Measurements from ENCODE around the gene TECPR2. TPM values are rescaled to one million over a fixed set of nuclear protein-coding genes. Genes with fewer than 3 reads are reported as not detected.

Gene TECPR2
- total RNA-seq, 2 donors from 2014 or later: 7.0 to 51.4 TPM

- intact Hi-C loops (cut with DNase I): no loop called here
- ATAC-seq: no peak
- Histone ChIP-seq H3K4me1 (peaks cover 6% of the 10 kb centered on the region), H3K36me3 (replicated peaks in 1 of 2; ENCODE audit: insufficient read depth in 1 of 2, low read depth in 2 of 2) (peaks cover 14 to 16% of the 10 kb centered on the region in 2 donors), H3K4me3 (no peak overlapping the region), H3K27ac (no peak overlapping the region), H3K27me3 (no peaks in the 10 kb centered on the region), H3K9me3 (no peaks in the 10 kb centered on the region)
- DNase-seq: no peak
- no peak for TF ChIP-seq POLR2A (IDR thresholded peaks at IDR 0.05)
- TF ChIP-seq CTCF (IDR thresholded peaks at IDR 0.05): no peak
- 80 to 89% methylated on average over 12 to 15 of the region's 15 CpGs for WGBS, 2 donors
Observed at GRCh38 chr14:102442241-102443211, 79.8 kb downstream of the TECPR2 start.

DNA sequence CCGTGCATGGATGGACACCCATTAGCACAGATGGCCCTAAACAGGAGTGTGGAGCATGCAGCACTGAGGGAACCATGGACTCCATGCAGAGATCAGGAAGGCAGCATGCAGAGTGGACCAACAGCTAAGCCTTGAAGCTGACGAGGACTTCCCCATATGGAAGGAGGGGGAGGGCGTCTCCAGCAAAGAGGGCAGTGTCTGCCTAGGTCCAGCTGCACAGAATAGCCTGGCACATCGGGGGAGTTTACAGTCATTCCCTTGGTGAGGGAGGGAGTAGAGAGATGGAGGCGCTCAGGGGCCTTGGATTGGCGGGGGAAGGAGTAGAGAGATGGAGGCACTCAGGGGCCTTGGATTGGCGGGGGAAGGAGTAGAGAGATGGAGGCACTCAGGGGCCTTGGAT lies 82.3 kb downstream of the TECPR2 start:
- DNase-seq: no peak
- TF ChIP-seq CTCF (IDR thresholded peaks at IDR 0.05): no peak
- TF ChIP-seq POLR2A (IDR thresholded peaks at IDR 0.05): no peak
- Histone ChIP-seq H3K27ac (no peak overlapping the region), H3K4me3 (no peak overlapping the region), H3K9me3 (peaks cover 0 to 2% (median 0%) of the 10 kb centered on the region in 3 donors), H3K4me1 (no peaks in the 10 kb centered on the region), H3K27me3 (no peaks in the 10 kb centered on the region), H3K36me3 (replicated peaks in 1 of 2; ENCODE audit: insufficient read depth in 1 of 2, low read depth in 2 of 2) (peaks cover 14 to 16% of the 10 kb centered on the region in 2 donors)
- no peak for ATAC-seq
- 90 to 96% methylated on average over 7 of the region's 7 CpGs for WGBS, 2 donors
- intact Hi-C loops (cut with DNase I): no loop called here

DNA sequence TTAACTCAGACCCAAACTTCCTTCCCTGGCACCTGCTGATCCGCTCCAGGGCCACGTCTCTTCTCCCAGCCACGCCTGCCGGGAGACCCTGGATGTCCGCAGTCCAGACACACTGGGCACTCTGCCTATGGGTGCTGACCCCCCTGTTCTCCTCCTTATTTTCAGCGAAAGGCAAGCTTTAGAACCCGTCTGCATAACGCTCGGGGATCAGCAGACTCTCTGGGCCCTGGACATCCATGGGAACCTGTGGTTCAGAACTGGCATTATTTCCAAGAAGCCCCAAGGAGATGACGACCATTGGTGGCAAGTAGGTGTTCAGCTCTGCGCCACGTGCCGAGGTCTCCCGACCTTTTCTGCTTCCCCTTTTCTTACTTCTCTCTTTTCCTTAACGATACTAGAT lies 82.9 kb downstream of the TECPR2 start:
- H3K4me1 ChIP-seq: no peaks in the 10 kb centered on the region
- intact Hi-C loops (cut with DNase I): no loop called here
- peaks cover 15 to 22% of the 10 kb centered on the region in 2 donors for H3K36me3 ChIP-seq (replicated peaks in 1 of 2; ENCODE audit: insufficient read depth in 1 of 2, low read depth in 2 of 2)
- 92 to 98% methylated on average over 15 of the region's 15 CpGs for WGBS, 2 donors
- no peaks in the 10 kb centered on the region for H3K27me3 ChIP-seq
- TF ChIP-seq POLR2A (IDR thresholded peaks at IDR 0.05) (no peak), CTCF (IDR thresholded peaks at IDR 0.05) (no peak)
- peaks cover 0 to 2% (median 0%) of the 10 kb centered on the region in 3 donors for H3K9me3 ChIP-seq
- ATAC-seq: no peak
- H3K27ac ChIP-seq: no peak overlapping the region
- DNase-seq: no peak
- no peak overlapping the region for H3K4me3 ChIP-seq

GRCh38 chr14:102450206-102451063 lies 87.7 kb downstream of the TECPR2 start:
- DNase-seq (no peak), ATAC-seq (no peak)
- TF ChIP-seq CTCF (IDR thresholded peaks at IDR 0.05): no peak
- Histone ChIP-seq H3K27ac (no peak overlapping the region), H3K9me3 (peaks cover 0 to 2% (median 0%) of the 10 kb centered on the region in 3 donors), H3K4me1 (no peaks in the 10 kb centered on the region), H3K4me3 (no peak overlapping the region), H3K36me3 (replicated peaks in 1 of 2; ENCODE audit: insufficient read depth in 1 of 2, low read depth in 2 of 2) (peaks cover 9 to 22% of the 10 kb centered on the region in 2 donors), H3K27me3 (no peaks in the 10 kb centered on the region)
- intact Hi-C loops (cut with DNase I): no loop called here
- WGBS, 2 donors: 84 to 89% methylated on average over 15 to 17 of the region's 17 CpGs

Data from body of pancreas (tissue), 4 donors.